CD4-positive, alpha-beta T cell (primary cell): Measurements from ENCODE around the gene KIAA0319L. TPM values are rescaled to one million over a fixed set of nuclear protein-coding genes. Genes with fewer than 3 reads are reported as not detected.

Source experiments
- ATAC-seq: fragments of 200-7000 bp; cut with Tn5 transposase; one replicate; pipeline ENCODE4 v1.10.0; 2022; ENCODE audit warnings: mild to moderate bottlenecking; ENCODE audit not compliant: poor library complexity
- CTCF ChIA-PET: fragments of 350-600 bp; sonication (Branson Sonifier 250); formaldehyde crosslinking; loops from one replicate; lab custom pipeline; 2021; ENCODE audit warnings: antibody characterized with exemption, inconsistent platforms; lab: Charles Lee
- POLR2A ChIA-PET: fragments of 350-600 bp; sonication (Branson Sonifier 250); formaldehyde crosslinking; loops from one replicate; lab custom pipeline; 2021; ENCODE audit warnings: antibody characterized with exemption, inconsistent platforms; lab: Charles Lee
- DNase-seq, 14 experiments: peaks; one replicate each; pipeline ENCODE4 v3.0.0-alpha.2; 2013 to 2020; ENCODE audit warnings: mixed read lengths in 2 of 14
- H3K27ac ChIP-seq, 2 donors: one replicate each; pipeline versions ENCODE4 v1.5.1 to v1.7.0; 2013; ENCODE audit warnings: low read length in 2 of 2, low read depth in 1 of 2, mild to moderate bottlenecking in 1 of 2
- H3K27me3 ChIP-seq, 2 experiments: 1 replicate in 1 of 2; 2 replicates in 1 of 2; pipeline versions ENCODE4 v1.6.1 to v1.7.0; 2013; ENCODE audit warnings: low read length in 2 of 2, control low read depth in 1 of 2, mild to moderate bottlenecking in 1 of 2, moderate library complexity in 1 of 2; ENCODE audit not compliant: insufficient read depth in 2 of 2, control insufficient read depth in 1 of 2
- H3K36me3 ChIP-seq: one replicate; pipeline ENCODE4 v1.6.1; 2013; ENCODE audit warnings: low read length, control low read depth; ENCODE audit not compliant: insufficient read depth
- H3K4me1 ChIP-seq: one replicate; pipeline ENCODE4 v1.6.1; 2013; ENCODE audit warnings: low read length, control low read depth; ENCODE audit not compliant: insufficient read depth
- H3K4me3 ChIP-seq: one replicate; pipeline ENCODE4 v1.5.1; 2013; ENCODE audit warnings: mild to moderate bottlenecking, low read length, moderate library complexity
- H3K9me3 ChIP-seq, 2 experiments: 1 replicate in 1 of 2; 2 replicates in 1 of 2; pipeline versions ENCODE4 v1.6.1 to v1.7.0; 2013; ENCODE audit warnings: low read length in 2 of 2, mild to moderate bottlenecking in 2 of 2, control low read depth in 1 of 2, moderate library complexity in 1 of 2; ENCODE audit not compliant: control insufficient read depth in 1 of 2, insufficient read depth in 1 of 2
- H3K27ac Mint-ChIP-seq: one replicate; pipeline ENCODE4 v1.8.0; 2020; ENCODE audit warnings: mixed read lengths
- H3K27me3 Mint-ChIP-seq: one replicate; pipeline ENCODE4 v1.8.0; 2021; ENCODE audit warnings: mixed read lengths
- H3K36me3 Mint-ChIP-seq: one replicate; pipeline ENCODE4 v1.8.0; 2021; ENCODE audit warnings: low read depth, mixed read lengths
- H3K4me1 Mint-ChIP-seq: one replicate; pipeline ENCODE4 v1.8.0; 2021; ENCODE audit warnings: low read depth, mixed read lengths
- H3K4me3 Mint-ChIP-seq: one replicate; pipeline ENCODE4 v1.8.0; 2020; ENCODE audit warnings: mild to moderate bottlenecking, mixed read lengths
- H3K9me3 Mint-ChIP-seq: one replicate; pipeline ENCODE4 v1.8.0; 2020; ENCODE audit warnings: mixed read lengths
- CTCF ChIP-seq: fragments of 200-600 bp; IDR thresholded peaks from one replicate; pipeline ENCODE4 v1.8.0; 2022; ENCODE audit warnings: antibody characterized with exemption, mild to moderate bottlenecking
- intact Hi-C, 2 experiments: fragments of 100-400 bp; cut with DNase I in 1 of 2; cut with micrococcal nuclease in 1 of 2; formaldehyde crosslinking; loops; one replicate each; pipeline versions ENCODE4 v1.15.1 to v1.9.0; 2023 to 2025; cut with DNase I, micrococcal nuclease
- total RNA-seq, 174 experiments: library from RNA in 2 of 174; stranded (reverse) in 2 of 174; gene quantifications; one replicate each; pipeline ENCODE4 v1.2.3 and lab custom pipeline; 2021 to 2026

Gene KIAA0319L
- total RNA-seq, 2 experiments from 2014 or later, result 50.9 to 53.3 TPM

- H3K4me3 Mint-ChIP-seq, result no peak overlapping the region
- peaks cover 13% of the 10 kb centered on the region for H3K36me3 ChIP-seq
- H3K4me3 ChIP-seq, result no peak overlapping the region
- no peak for TF ChIP-seq CTCF
- no peak overlapping the region for H3K27ac Mint-ChIP-seq
- H3K36me3 Mint-ChIP-seq, result peaks cover 43% of the 10 kb centered on the region
- intact Hi-C loops, result no loop called here
- no peaks in the 10 kb centered on the region for H3K4me1 ChIP-seq
- H3K27ac ChIP-seq, result no peak overlapping the region
- DNase-seq (no peak), ATAC-seq (no peak)
- CTCF ChIA-PET, result no interaction called here
- H3K4me1 Mint-ChIP-seq, result no peaks in the 10 kb centered on the region
- no peaks in the 10 kb centered on the region for H3K27me3 Mint-ChIP-seq
- POLR2A ChIA-PET, result no interaction called here
- no peaks in the 10 kb centered on the region for H3K9me3 Mint-ChIP-seq
- H3K27me3 ChIP-seq, result no peaks in the 10 kb centered on the region
- H3K9me3 ChIP-seq, result no peaks in the 10 kb centered on the region
Measured at GRCh38 chr1:35481229-35481628, 76.0 kb downstream of the KIAA0319L start.

- no peak overlapping the region for H3K27ac Mint-ChIP-seq
- H3K9me3 Mint-ChIP-seq, result no peaks in the 10 kb centered on the region
- Histone ChIP-seq H3K27ac (no peak overlapping the region), H3K4me3 (no peak overlapping the region), H3K27me3 (no peaks in the 10 kb centered on the region), H3K36me3 (peaks cover 32% of the 10 kb centered on the region), H3K4me1 (no peaks in the 10 kb centered on the region), H3K9me3 (no peaks in the 10 kb centered on the region)
- H3K4me1 Mint-ChIP-seq, result no peaks in the 10 kb centered on the region
- TF ChIP-seq CTCF, result no peak
- ChIA-PET POLR2A (no interaction called here), CTCF (no interaction called here)
- no peak overlapping the region for H3K4me3 Mint-ChIP-seq
- DNase-seq, result no peak
- no peak for ATAC-seq
- intact Hi-C loops, result no loop called here
- peaks cover 59% of the 10 kb centered on the region for H3K36me3 Mint-ChIP-seq
- no peaks in the 10 kb centered on the region for H3K27me3 Mint-ChIP-seq
Measured at GRCh38 chr1:35477870-35478269, 79.3 kb downstream of the KIAA0319L start.

GRCh38 chr1:35475856-35476674 is 81.1 kb downstream of the KIAA0319L start:
- Mint-ChIP-seq H3K27ac (no peak overlapping the region), H3K4me3 (no peak overlapping the region), H3K4me1 (no peaks in the 10 kb centered on the region), H3K36me3 (peaks cover 74% of the 10 kb centered on the region), H3K9me3 (no peaks in the 10 kb centered on the region), H3K27me3 (no peaks in the 10 kb centered on the region)
- no peaks in the 10 kb centered on the region for H3K27me3 ChIP-seq
- no peak overlapping the region for H3K27ac ChIP-seq
- no peak overlapping the region for H3K4me3 ChIP-seq
- intact Hi-C loops, result no loop called here
- ChIA-PET POLR2A (no interaction called here), CTCF (interaction anchor here (0.6 to 1.3 kb wide), 3 partner anchors 24 to 255 kb away, joined by 3 read pairs; no protein-coding TSS in a partner anchor)
- no peaks in the 10 kb centered on the region for H3K9me3 ChIP-seq
- no peaks in the 10 kb centered on the region for H3K4me1 ChIP-seq
- TF ChIP-seq CTCF, result no peak
- no peak for DNase-seq
- peaks cover 37% of the 10 kb centered on the region for H3K36me3 ChIP-seq
- no peak for ATAC-seq
